Measurements from ENCODE around the gene PIP5K1C. TPM values are rescaled to one million over a fixed set of nuclear protein-coding genes. Genes with fewer than 3 reads are reported as not detected.

The PIP5K1C gene
- total and polyA plus RNA-seq, 10 donors, result 6.2 to 41.9 (median 33.9) TPM

DNA sequence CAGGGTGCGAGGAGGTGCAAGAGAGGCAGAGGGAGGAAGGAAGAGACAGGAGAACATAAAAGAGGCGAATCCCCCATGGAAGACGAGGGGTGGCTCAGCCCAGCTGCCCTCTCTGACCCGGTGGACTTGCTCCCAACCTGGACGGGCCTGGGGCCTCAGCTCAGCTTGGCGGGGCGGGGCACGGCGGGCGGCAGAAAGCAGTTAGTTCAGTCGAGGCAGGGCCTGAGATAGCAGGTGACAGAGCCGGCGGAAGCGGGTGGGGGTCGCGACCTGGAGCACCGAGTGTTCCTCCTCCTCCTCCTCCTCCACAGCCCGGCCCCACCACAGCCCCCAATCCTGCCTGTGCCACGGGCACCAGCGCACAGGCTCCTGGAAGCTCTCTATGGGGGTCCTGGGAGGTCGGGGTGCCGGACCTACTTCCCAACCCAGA, 66.7 kb downstream of the PIP5K1C start:
- Histone ChIP-seq H3K4me3 (no peak overlapping the region), H3K4me1 (no peaks in the 10 kb centered on the region), H3K27me3 (replicated peaks in 1 of 7) (no peaks in the 10 kb centered on the region), H3K36me3 (peaks cover 0 to 85% (median 44%) of the 10 kb centered on the region in 6 donors), H3K27ac (no peak overlapping the region), H3K9me3 (no peaks in the 10 kb centered on the region)
- no peak for DNase-seq
- WGBS, 5 donors, result 82 to 96% (median 91%) methylated on average over 21 to 22 of the region's 22 CpGs
- no peak for TF ChIP-seq POLR2AphosphoS5 (IDR thresholded peaks at IDR 0.05)
- TF ChIP-seq, protein P1, sequence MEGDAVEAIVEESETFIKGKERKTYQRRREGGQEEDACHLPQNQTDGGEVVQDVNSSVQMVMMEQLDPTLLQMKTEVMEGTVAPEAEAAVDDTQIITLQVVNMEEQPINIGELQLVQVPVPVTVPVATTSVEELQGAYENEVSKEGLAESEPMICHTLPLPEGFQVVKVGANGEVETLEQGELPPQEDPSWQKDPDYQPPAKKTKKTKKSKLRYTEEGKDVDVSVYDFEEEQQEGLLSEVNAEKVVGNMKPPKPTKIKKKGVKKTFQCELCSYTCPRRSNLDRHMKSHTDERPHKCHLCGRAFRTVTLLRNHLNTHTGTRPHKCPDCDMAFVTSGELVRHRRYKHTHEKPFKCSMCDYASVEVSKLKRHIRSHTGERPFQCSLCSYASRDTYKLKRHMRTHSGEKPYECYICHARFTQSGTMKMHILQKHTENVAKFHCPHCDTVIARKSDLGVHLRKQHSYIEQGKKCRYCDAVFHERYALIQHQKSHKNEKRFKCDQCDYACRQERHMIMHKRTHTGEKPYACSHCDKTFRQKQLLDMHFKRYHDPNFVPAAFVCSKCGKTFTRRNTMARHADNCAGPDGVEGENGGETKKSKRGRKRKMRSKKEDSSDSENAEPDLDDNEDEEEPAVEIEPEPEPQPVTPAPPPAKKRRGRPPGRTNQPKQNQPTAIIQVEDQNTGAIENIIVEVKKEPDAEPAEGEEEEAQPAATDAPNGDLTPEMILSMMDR (IDR thresholded peaks at IDR 0.05 in 8 of 11, conservative IDR thresholded peaks at IDR 0.05 in 3 of 11), result no peak
- TF ChIP-seq POLR2A (IDR thresholded peaks at IDR 0.05), result no peak
- intact Hi-C loops (cut with DNase I; ENCODE audit: low total_unique reads), result no loop called here

DNA sequence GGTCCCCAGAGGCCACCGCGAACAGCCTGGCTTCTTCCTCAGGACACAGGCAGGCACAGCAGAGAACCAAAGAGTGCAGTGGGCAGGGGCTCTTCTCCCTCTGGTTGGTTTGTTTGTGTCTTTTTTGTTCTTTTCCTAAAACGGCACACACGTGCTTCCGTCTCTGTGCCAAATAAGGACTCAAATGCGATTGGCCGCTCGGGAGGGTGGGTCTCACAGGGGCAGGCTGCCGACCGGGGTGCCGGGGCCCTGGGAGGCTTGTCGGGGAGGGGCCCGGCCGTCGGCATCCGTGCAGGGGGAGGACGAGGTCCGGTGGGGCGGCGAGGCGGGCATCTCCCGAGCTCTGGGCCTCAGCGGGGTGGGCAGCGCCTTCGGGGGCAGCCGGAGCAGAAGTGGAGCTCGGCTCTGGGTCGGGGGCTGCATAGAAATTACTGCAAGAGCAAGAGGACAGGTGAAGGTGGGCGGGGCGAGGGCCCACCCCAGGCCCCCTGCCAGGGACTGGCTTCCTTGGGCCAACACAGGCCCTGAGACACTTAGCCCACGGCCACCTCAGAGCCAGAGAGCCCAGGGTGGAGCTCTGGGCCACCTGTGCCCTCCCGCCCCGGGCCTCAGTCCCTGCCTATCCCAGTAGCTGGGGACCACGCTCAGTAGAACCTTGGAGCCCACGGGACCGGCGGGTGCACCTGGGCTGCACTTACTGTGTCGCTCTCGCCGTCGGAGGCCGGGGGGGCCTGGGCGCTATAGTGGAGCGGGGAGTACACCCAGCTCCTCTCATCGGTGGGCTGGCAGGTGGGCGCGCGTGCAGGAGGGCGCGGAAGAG, 67.3 kb downstream of the PIP5K1C start:
- 92 to 93% (median 92%) methylated on average over 44 to 50 of the region's 50 CpGs for WGBS, 5 donors
- TF ChIP-seq POLR2AphosphoS5 (IDR thresholded peaks at IDR 0.05), result peak in 1 of 3 donors; percentile 23
- TF ChIP-seq, protein P1 (IDR thresholded peaks at IDR 0.05 in 8 of 11, conservative IDR thresholded peaks at IDR 0.05 in 3 of 11), result no peak
- peaks cover 0 to 79% (median 38%) of the 10 kb centered on the region in 6 donors for H3K36me3 ChIP-seq

DNA sequence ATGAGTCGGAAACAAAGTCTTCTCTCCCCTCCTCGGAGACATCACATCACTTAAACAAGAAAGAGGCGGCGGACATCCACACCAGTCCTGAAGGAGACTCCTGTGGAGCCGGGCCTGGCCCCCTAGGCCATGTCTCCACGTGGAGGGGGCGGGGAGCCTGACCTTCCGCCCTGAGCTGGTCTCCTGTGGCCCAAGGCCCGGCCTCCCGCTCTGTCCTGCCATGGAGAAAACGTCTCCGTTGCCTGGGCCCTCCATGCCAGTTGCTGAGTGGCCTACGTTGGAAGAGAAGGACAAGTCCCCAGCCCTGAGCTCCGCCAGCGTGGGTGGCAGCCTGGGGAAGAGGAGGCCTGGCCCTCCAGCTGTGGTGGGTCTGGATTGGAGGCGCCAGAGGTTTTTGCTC, 68.2 kb downstream of the PIP5K1C start:
- TF ChIP-seq POLR2AphosphoS5 (IDR thresholded peaks at IDR 0.05) (peak in 1 of 3 donors; percentile 48), POLR2A (IDR thresholded peaks at IDR 0.05) (no peak)
- TF ChIP-seq, protein P1 (IDR thresholded peaks at IDR 0.05 in 8 of 11, conservative IDR thresholded peaks at IDR 0.05 in 3 of 11), result no peak
- Histone ChIP-seq H3K4me3 (no peak overlapping the region), H3K36me3 (peaks cover 0 to 70% (median 31%) of the 10 kb centered on the region in 6 donors), H3K27me3 (replicated peaks in 1 of 7) (no peaks in the 10 kb centered on the region), H3K27ac (no peak overlapping the region), H3K4me1 (peaks cover 0 to 7% (median 4%) of the 10 kb centered on the region in 6 donors), H3K9me3 (no peaks in the 10 kb centered on the region)
- DNase-seq, result no peak
- intact Hi-C loops (cut with DNase I; ENCODE audit: low total_unique reads), result no loop called here
- WGBS, 5 donors, result 77 to 95% (median 88%) methylated on average over 11 to 16 of the region's 16 CpGs

More for the DNA sequence above, 67.3 kb downstream of the PIP5K1C start:
- no peak for DNase-seq
- H3K27ac ChIP-seq, result no peak overlapping the region
- H3K4me1 ChIP-seq, result no peaks in the 10 kb centered on the region
- H3K4me3 ChIP-seq, result no peak overlapping the region
- no peaks in the 10 kb centered on the region for H3K9me3 ChIP-seq
- no peaks in the 10 kb centered on the region for H3K27me3 ChIP-seq (replicated peaks in 1 of 7)
- intact Hi-C loops (cut with DNase I; ENCODE audit: low total_unique reads), result no loop called here
